Measurements from ENCODE around the gene BTBD9.

Gene BTBD9

GRCh38 chr6:38236631-38237030 lies 403.1 kb downstream of the BTBD9 start:
- DNase-seq (ENCODE audit: low spot score), result no peak

- DNase-seq (ENCODE audit: low spot score), result no peak
Observed at GRCh38 chr6:38234934-38235682, 404.6 kb downstream of the BTBD9 start.

GRCh38 chr6:38234141-38234540 lies 405.6 kb downstream of the BTBD9 start:
- no peak for DNase-seq (ENCODE audit: low spot score)

- DNase-seq (ENCODE audit: low spot score), result peak; percentile 42
Observed at GRCh38 chr6:38233161-38233791, 406.5 kb downstream of the BTBD9 start.

- DNase-seq (ENCODE audit: low spot score), result no peak
Observed at GRCh38 chr6:38225766-38226165, 414.0 kb downstream of the BTBD9 start.

- DNase-seq (ENCODE audit: low spot score), result no peak
Observed at GRCh38 chr6:38221251-38221650, 418.5 kb downstream of the BTBD9 start.

- DNase-seq (ENCODE audit: low spot score), result no peak
Observed at GRCh38 chr6:38220069-38220723, 419.5 kb downstream of the BTBD9 start.

GRCh38 chr6:38218235-38218634 lies 421.5 kb downstream of the BTBD9 start:
- DNase-seq (ENCODE audit: low spot score), result no peak

GRCh38 chr6:38216451-38216850 lies 423.3 kb downstream of the BTBD9 start:
- no peak for DNase-seq (ENCODE audit: low spot score)

GRCh38 chr6:38215651-38216311 lies 423.9 kb downstream of the BTBD9 start:
- DNase-seq (ENCODE audit: low spot score), result no peak

- DNase-seq (ENCODE audit: low spot score), result no peak
Observed at GRCh38 chr6:38215225-38215624, 424.5 kb downstream of the BTBD9 start.

- no peak for DNase-seq (ENCODE audit: low spot score)
Observed at GRCh38 chr6:38214159-38214558, 425.6 kb downstream of the BTBD9 start.

GRCh38 chr6:38213251-38213658 lies 426.5 kb downstream of the BTBD9 start:
- DNase-seq (ENCODE audit: low spot score), result no peak

GRCh38 chr6:38212579-38212978 lies 427.1 kb downstream of the BTBD9 start:
- DNase-seq (ENCODE audit: low spot score), result no peak

GRCh38 chr6:38212116-38212515 lies 427.6 kb downstream of the BTBD9 start:
- no peak for DNase-seq (ENCODE audit: low spot score)

GRCh38 chr6:38209371-38210260 lies 430.1 kb downstream of the BTBD9 start:
- no peak for DNase-seq (ENCODE audit: low spot score)

- DNase-seq (ENCODE audit: low spot score), result no peak
Observed at GRCh38 chr6:38208028-38208427, 431.7 kb downstream of the BTBD9 start.

- DNase-seq (ENCODE audit: low spot score), result no peak
Observed at GRCh38 chr6:38207375-38207774, 432.4 kb downstream of the BTBD9 start.

- no peak for DNase-seq (ENCODE audit: low spot score)
Observed at GRCh38 chr6:38198219-38198618, 441.5 kb downstream of the BTBD9 start.

- DNase-seq (ENCODE audit: low spot score), result no peak
Observed at GRCh38 chr6:38195113-38195635, 444.6 kb downstream of the BTBD9 start.

- no peak for DNase-seq (ENCODE audit: low spot score)
Observed at GRCh38 chr6:38194589-38194988, 445.1 kb downstream of the BTBD9 start.

- no peak for DNase-seq (ENCODE audit: low spot score)
Observed at GRCh38 chr6:38194282-38194572, 445.5 kb downstream of the BTBD9 start.

All from kidney tubule cell (primary cell).